ENCODE results near the gene MYH9.

Gene MYH9

GRCh38 chr22:36330127-36330526 is 57.6 kb downstream of the MYH9 start:
- in situ Hi-C loops (cut with MboI; ENCODE audit: low pct_unique_long_range_greater_than_20kb, low sequenced_read_pairs, unreplicated experiment) = no loop called here
- no peak for DNase-seq (ENCODE audit: low spot score)
- TF ChIP-seq, protein P1, sequence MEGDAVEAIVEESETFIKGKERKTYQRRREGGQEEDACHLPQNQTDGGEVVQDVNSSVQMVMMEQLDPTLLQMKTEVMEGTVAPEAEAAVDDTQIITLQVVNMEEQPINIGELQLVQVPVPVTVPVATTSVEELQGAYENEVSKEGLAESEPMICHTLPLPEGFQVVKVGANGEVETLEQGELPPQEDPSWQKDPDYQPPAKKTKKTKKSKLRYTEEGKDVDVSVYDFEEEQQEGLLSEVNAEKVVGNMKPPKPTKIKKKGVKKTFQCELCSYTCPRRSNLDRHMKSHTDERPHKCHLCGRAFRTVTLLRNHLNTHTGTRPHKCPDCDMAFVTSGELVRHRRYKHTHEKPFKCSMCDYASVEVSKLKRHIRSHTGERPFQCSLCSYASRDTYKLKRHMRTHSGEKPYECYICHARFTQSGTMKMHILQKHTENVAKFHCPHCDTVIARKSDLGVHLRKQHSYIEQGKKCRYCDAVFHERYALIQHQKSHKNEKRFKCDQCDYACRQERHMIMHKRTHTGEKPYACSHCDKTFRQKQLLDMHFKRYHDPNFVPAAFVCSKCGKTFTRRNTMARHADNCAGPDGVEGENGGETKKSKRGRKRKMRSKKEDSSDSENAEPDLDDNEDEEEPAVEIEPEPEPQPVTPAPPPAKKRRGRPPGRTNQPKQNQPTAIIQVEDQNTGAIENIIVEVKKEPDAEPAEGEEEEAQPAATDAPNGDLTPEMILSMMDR (IDR thresholded peaks at IDR 0.05; ENCODE audit: extremely low read depth, insufficient read depth, missing control alignments) = no peak

GRCh38 chr22:36329254-36330078 is 58.3 kb downstream of the MYH9 start:
- TF ChIP-seq, protein P1 (IDR thresholded peaks at IDR 0.05; ENCODE audit: extremely low read depth, insufficient read depth, missing control alignments) = no peak
- DNase-seq (ENCODE audit: low spot score) = no peak
- in situ Hi-C loops (cut with MboI; ENCODE audit: low pct_unique_long_range_greater_than_20kb, low sequenced_read_pairs, unreplicated experiment) = no loop called here

GRCh38 chr22:36328635-36329253 is 59.0 kb downstream of the MYH9 start:
- in situ Hi-C loops (cut with MboI; ENCODE audit: low pct_unique_long_range_greater_than_20kb, low sequenced_read_pairs, unreplicated experiment) = no loop called here
- TF ChIP-seq, protein P1 (IDR thresholded peaks at IDR 0.05; ENCODE audit: extremely low read depth, insufficient read depth, missing control alignments) = no peak
- no peak for DNase-seq (ENCODE audit: low spot score)

- TF ChIP-seq, protein P1 (IDR thresholded peaks at IDR 0.05; ENCODE audit: extremely low read depth, insufficient read depth, missing control alignments) = no peak
- no peak for DNase-seq (ENCODE audit: low spot score)
- in situ Hi-C loops (cut with MboI; ENCODE audit: low pct_unique_long_range_greater_than_20kb, low sequenced_read_pairs, unreplicated experiment) = no loop called here
Measured at GRCh38 chr22:36327922-36328551, 59.7 kb downstream of the MYH9 start.

DNA sequence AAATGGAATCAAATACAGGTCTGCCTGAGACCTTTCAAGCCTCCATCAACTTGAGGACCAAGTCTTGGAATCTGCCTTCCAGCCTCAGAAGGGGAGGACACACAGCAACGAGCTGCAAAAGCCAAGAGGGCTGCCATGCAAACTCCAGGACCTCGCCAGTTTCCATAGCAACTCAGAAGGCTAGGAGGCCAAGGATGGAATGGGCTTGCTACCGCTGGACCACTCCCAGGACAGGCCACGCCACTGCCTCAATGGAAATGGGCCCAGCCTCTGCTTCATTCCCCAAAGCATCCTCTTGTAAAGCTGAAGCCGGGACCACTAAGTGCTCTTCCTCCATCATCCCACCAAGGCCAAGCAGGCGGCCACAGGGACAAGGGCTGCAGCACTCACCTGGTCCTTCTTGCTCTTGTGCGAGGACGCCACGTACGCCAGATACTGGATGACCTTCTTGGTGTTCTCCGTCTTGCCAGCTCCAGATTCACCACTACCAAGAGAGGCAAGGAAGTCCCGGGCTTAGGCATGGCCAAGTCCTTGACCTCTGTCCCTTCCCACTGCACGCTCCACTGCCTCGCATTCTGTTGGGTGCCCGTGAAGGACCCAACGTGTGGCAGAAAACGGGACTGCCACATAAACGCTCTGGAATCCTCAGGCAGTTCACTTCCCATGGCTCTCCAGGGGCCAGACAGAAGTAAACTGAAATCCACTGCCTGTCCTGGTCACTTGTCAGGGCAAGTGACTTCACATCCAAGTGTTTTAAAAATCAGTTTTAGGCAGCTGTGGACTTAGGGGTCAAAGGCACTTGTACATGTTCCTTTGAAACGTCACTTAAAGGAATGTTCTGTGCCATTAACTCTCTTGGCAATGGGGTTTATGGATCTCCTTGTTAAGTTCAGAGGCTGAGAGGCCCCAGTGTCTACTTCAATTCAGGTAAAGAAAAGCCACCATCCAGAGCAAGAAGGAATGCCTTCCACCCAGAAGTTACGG is 61.3 kb downstream of the MYH9 start:
- in situ Hi-C loops (cut with MboI; ENCODE audit: low pct_unique_long_range_greater_than_20kb, low sequenced_read_pairs, unreplicated experiment) = no loop called here

More for the DNA sequence above, 61.3 kb downstream of the MYH9 start:
- TF ChIP-seq, protein P1 (IDR thresholded peaks at IDR 0.05; ENCODE audit: extremely low read depth, insufficient read depth, missing control alignments) = no peak
- no peak for DNase-seq (ENCODE audit: low spot score)
